Stimulated activated CD4-positive, alpha-beta T cell treated with anti-CD3 and anti-CD28 coated beads, Interleukin-2, amount 100 ng/mL, for 48 hours (primary cell): Measurements from ENCODE around the gene SNX3.

Source experiments
- DNase-seq, 2 donors: peaks; one replicate each; pipeline ENCODE4 v3.0.0-alpha.2; 2020

The SNX3 gene

DNA sequence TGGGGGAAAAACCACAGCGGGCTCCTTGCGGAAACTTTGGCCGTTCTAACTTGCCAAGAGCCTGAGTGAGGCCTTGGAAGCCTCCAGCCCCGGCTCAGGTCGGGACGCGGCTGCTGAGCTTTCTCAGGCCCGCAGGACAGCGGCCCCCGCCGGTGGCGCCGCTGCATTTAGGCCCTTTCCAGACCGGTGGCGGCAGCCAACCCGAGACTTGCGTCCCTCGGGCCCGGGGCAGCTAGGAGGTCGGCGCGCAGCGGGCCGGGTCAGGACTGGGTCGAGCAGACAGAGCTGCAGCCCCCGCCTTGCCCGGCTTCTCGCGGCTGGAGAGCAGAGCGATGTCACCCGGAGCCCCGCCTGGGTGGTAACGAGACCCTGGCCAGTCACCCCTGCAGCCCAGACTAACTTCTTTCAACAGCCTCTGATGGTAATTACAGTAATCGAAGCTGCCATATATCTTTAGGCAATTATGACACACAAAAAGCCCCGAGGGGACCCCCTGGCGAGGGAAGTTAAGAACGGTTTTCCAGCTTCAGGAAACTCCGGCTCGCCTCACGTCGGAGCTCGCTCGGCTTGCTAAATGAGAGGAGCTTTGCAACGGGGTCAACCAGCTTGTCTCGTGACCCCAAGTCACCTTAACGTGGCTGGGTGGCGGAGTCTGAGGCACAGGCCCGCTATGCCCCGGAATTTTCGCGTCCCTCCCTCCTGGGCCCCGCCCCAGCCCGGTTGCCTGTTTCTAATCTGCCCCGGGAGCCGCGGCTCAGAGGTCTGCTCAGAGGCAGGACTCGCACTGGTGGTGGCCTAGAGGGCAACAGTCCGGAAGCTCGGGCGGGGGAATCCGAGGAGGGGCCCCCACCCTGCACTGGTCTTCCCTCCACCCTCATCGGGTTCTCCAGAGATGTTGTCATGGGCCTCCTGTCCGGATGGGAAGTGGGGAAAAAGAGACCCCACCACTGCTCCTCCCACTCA lies 92.1 kb downstream of the SNX3 start:
- no peak for DNase-seq

DNA sequence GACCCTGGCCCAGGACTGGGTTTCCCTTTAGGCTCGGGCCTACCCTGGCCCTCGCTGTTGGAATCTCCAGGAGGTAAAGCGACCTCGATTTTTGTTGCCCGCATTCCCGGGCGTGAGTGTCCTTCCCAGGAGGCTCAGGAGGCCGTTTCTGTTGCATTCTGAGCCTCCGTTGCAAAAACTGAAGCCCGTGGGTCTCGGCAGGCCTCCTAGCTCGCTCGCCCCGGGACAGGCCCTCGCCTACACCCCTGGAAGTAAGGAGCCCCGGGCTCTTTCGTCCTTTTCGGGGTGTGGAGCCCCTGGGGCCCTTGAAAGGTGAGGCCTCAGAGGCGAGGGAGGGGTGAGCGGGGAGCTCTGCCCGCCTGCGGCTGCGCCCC lies 92.8 kb downstream of the SNX3 start:
- DNase-seq = no peak

DNA sequence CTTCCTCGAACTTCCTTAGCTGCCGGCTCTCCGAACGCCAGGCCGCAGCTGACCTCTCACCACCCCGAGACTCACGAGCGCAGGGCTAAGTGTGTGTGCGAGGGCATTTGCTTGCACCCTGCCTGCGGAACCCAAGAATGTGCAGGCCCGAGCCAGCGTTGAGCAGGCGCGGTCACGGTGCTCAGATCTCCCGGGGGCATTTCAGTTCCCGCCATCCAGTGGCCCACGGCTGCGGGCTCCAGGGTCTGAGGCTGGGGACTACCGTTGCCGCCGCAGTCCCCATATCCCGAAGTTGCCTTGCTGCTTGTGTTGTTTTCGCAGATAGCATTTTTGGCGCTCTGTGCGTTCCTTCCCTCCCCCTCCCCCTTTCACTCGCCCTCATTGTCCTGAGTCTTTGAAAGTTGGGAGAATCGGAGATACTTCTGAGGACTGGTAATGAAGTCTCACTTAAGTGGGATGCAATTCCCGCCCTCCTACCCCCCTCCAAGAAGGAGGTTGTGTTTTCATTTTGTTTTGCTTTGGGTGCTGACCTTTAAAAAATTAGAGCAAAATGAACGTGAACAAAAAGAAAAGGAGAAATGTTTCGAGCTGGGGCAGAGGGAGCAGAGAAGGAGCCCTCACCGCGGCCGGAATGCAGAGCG lies 93.3 kb downstream of the SNX3 start:
- no peak for DNase-seq

DNA sequence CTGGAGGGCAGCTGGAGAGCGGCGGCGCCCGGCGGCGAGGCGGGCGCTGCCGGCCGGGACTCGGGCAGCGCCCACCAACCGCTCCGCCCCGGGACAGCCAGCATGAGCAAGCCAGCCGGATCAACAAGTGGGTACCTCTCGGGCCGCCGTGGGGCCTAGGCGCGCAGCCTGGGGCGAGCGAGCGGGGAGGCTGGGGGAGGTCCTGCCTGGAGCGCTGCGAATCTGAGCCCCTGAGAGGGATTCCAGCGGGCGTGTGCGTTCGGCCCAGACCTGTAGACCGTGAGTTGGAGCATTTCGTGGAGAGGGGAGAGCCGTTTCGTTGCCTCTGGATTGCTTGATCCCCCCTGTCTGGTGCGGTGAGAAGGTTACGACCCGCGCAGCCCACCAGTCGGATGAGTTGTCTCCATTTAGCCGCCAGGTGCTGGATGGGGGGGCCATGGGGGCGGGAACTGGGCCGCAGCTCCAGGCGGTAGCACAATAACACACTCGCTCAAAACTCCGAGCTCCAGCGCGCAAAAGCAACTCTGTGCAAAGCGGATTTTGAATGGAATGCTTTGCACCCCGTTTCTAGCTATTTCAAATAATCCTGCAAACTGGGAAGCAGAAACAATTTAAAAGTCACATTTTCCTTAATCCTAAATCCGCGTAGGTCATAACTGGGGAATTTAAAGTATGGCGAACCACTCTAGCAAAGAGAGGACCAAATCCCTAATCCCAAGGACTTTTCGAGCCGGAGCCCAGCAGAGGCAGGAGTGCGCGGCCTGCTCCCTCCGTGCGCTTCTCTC lies 94.0 kb downstream of the SNX3 start:
- no peak for DNase-seq

DNA sequence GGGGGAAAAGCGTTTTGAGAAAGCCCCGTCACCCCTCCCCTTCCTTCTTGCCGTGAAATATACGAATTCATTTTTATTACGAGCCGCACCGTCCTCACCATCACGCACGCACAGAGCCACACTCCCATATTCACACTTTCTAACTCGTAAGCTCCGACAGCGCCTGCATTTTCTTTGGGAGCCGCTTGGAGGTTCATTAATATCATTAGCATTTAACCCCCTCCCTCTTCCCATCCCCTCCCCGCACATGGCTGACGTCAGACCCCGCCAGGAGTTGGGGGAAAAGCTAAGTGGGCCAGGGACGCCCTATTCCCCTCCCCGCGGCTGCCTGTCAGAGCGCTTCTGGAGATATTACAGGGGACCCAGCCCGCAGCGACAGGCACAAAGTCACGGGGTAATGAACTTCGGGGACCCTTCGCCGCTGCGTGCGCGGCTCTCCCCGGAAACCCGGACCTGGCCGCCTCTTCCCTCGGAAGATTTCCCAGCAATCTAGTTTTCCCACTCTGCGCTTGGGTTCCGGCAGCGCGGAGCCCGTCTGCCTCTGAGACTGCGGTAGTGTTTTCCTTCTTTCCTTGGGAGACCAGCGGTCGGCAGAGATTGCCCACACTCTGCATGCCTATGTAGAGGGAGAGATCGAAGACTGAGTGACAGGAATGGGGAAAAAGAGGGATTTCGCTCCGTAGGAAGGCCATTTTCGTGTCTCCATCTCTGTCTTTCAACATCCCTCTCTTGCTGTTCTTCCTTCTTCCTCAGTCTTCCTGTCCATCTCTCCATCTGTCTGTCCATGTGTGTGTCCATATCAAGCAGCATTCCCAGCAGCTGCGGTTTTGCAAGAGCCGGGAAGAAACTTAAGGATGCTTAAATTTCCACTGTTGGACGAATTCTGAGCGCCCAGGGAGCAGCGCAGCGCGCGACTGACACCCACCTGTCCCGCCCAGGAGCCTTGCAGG lies 94.9 kb downstream of the SNX3 start, which contains the start of gene NR2E1:
NR2E1 (plus strand) TSS at position 309 of the 950 bp plus-strand sequence. CDS start 744 bp downstream, outside the sequence.
- DNase-seq = no peak

DNA sequence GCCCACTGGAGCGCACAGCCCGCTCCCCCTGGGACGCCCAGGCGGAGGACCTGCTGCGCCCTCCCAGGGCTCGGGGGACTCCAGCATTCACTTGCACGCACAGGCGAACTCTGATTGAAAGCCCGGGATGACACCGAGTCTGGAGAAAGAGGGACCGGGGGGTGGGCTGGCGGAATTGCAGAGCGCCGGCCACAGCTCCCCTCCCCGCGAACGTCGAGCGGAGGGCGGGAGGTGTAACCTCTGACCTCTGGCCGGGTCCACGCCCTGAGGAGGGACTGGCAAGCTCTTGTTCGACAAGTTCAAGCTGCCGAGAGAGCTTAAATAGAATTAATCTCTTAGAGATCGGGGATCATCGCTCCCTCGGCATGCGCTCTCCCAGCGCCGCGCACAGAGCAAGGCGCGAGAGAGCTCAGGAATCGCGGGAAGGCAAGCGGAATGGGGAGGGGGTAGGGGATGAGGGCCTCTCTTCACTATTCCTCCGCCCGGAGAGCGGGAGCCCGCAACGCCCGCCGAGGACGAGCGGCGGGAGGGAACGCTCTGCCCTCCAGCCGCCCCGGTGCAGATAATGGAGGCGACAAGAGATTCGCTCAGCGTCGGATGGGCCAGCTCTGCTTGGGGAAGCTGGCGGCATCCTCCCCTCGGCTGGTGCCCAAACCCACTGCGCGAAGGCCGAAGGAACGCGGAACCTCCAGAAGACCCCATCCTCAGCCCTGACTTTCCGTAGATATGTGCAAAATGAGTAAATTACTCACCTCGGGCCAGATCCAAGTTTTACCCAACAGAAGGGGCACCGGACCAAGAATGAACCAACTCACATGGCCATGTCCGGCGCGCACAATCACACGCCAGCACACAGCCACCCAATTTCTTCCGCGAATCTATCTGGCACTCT lies 95.8 kb downstream of the SNX3 start:
- DNase-seq = no peak

DNA sequence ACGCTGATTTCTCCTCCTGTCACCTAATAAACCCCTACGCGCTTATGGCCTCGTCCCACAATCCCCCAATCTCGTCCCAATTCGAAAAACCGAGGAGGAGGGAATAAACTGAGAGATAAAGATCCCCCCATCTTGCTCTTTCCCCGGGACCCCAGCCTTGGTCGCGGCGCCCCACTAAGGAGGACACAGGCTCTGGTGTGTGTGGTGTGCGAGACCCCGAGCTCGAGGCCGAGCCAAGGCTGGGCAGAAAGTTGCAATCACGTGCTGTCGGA lies 96.4 kb downstream of the SNX3 start:
- DNase-seq = no peak

DNA sequence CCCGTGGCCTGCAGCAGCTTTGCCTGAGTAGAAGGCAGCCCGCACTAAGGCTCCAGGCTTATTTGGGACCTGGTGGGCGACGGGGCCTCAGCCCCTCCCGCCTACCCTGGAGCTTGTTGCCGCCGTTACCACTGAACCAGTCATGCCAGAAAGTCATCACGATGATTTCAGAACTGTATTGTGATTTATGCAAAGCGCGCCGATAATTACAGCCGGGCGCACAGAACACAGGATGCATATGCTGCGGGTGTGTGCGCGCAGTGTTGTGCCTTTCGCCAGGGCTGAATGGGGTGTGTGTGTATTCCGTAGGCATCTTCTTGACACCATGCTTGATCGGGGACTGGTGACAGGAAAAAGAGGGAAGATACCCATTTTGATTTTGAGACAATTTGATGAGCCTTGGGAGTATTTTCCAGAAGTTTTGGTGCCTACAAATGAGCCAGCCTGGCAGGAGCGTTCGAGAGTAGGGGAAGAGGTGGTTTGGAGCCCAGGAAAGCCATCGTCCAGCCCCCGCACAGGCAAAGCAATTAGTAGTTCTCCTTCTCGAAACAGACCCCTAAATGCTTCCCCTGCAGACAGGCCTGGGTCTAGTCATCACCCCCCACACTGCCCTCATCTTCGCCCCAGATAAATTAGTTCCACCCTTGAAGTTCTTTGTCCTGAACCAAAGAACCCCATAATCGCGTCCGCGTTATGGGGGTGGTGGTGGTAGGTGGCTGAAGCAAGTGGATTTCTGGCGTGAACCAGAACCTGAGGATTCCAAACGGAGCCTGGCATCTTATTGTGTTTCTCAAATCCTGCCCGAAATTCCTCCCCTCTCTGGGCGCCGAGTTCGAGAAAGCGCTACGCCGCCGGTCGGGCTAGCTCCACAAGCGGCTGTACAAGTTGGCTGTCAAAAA lies 96.9 kb downstream of the SNX3 start:
- DNase-seq = no peak

DNA sequence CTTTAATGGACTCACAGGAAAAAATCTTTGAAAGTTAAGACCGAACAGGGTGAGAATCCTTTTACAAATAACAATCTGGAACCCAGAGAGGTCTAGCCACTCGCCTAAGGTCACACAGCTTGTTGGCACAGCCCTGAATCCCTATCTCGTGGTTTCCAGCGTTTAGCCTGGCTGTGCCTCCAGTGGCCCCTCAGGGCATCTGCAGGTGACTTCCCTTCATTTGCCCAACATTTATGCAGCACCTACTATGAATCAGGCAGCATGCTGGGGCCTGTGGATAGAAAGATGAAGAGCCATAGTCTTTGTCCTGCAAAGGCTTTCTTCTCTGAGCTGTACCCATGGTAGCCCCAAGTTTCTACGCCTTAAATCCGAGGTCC lies 97.6 kb downstream of the SNX3 start:
- DNase-seq = no peak

DNA sequence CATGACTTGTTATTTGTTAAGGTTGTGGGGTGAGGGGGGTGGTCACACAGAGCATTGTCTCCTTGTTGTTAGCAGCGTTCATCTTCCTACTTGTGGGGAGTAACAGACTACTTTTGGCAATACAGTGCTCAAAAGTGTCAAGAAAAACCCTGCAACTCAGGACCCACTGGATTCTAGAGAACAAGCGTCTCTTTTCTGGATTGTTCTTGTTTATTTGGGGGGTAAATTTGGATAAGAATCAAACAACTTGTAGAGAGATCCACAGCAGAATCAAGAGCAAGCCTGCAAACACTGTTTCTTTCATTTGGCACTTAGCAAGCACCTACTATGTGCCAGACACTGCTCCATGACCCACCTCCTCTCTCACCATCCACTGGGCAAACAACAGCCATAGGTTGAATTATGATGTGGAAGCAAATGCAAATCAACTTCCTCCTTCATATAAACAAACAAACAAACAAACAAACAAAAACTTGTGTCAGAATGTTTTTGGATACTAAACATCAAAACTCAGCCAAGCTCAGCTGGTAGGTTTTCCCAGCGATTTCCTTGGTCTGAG lies 99.0 kb downstream of the SNX3 start:
- DNase-seq = no peak
